ENCODE data around the gene KCNG2.
"Not testable (repeated sequence)": the region's sequence is repeated elsewhere in the genome, so short reads cannot be mapped to it uniquely, and the experiment has no call there.

Gene KCNG2

GRCh38 chr18:79750980-79751571 is 46.7 kb upstream of the KCNG2 start:
- Histone ChIP-seq H2AFZ (ENCODE audit: low read length) (no peak overlapping the region), H3K4me3 (ENCODE audit: low read depth, low read length, poor library complexity, severe bottlenecking) (no peak overlapping the region), H3K36me3 (ENCODE audit: insufficient read depth, low read length) (peaks cover 56% of the 10 kb centered on the region), H3K9me3 (ENCODE audit: low read length) (no peaks in the 10 kb centered on the region), H3K9me2 (ENCODE audit: low read depth, low read length) (no peaks in the 10 kb centered on the region), H3K9ac (ENCODE audit: low read length) (no peak overlapping the region), H3F3A (ENCODE audit: insufficient read depth, low read length) (no peaks in the 10 kb centered on the region), H3K27me3 (ENCODE audit: insufficient read depth, low read length) (no peaks in the 10 kb centered on the region), H3K4me2 (ENCODE audit: low read length) (no peak overlapping the region), H3K4me1 (ENCODE audit: insufficient read depth, low read length, severe bottlenecking) (no peaks in the 10 kb centered on the region), H3K27ac (ENCODE audit: low read depth, low read length, poor library complexity, severe bottlenecking) (no peak overlapping the region), H3K79me2 (ENCODE audit: insufficient read depth, low read length) (no peaks in the 10 kb centered on the region), H4K20me1 (ENCODE audit: insufficient read depth, low read length) (no peaks in the 10 kb centered on the region)
- TF ChIP-seq CTCF (IDR thresholded peaks at IDR 0.05; ENCODE audit: low read length) (no peak), EZH2 (IDR thresholded peaks at IDR 0.05; ENCODE audit: borderline replicate concordance, low read length) (no peak)

- H3K79me2 ChIP-seq (ENCODE audit: insufficient read depth, low read length); H3K27me3 ChIP-seq (ENCODE audit: insufficient read depth, low read length); H3F3A ChIP-seq (ENCODE audit: insufficient read depth, low read length); H3K9me2 ChIP-seq (ENCODE audit: low read depth, low read length); H3K4me3 ChIP-seq (ENCODE audit: low read depth, low read length, poor library complexity, severe bottlenecking); H4K20me1 ChIP-seq (ENCODE audit: insufficient read depth, low read length); H3K4me2 ChIP-seq (ENCODE audit: low read length); H3K27ac ChIP-seq (ENCODE audit: low read depth, low read length, poor library complexity, severe bottlenecking); H2AFZ ChIP-seq (ENCODE audit: low read length); H3K9me3 ChIP-seq (ENCODE audit: low read length); H3K4me1 ChIP-seq (ENCODE audit: insufficient read depth, low read length, severe bottlenecking); H3K9ac ChIP-seq (ENCODE audit: low read length): not testable (repeated sequence)
- H3K36me3 ChIP-seq (ENCODE audit: insufficient read depth, low read length) = peaks cover 48% of the 10 kb centered on the region
Observed at GRCh38 chr18:79751918-79752578, 45.7 kb upstream of the KCNG2 start.

DNA sequence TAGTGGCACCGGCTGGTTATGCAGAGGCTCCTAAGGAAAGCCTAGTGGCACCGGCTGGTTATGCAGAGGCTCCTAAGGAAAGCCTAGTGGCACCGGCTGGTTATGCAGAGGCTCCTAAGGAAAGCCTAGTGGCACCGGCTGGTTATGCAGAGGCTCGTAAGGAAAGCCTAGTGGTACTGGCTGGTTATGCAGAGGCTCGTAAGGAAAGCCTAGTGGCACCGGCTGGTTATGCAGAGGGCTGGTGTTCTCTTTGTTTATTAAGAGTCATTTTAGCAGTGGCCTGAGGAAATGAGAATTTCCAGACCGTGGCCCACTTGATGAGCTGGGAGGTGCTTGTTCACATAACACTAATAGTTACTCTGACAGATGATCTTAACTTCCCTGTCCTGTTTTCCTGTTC is 44.8 kb upstream of the KCNG2 start:
- not testable (repeated sequence) for H3K27me3 ChIP-seq (ENCODE audit: insufficient read depth, low read length); H3K9me3 ChIP-seq (ENCODE audit: low read length); H3K27ac ChIP-seq (ENCODE audit: low read depth, low read length, poor library complexity, severe bottlenecking); H3K4me3 ChIP-seq (ENCODE audit: low read depth, low read length, poor library complexity, severe bottlenecking); H3K9ac ChIP-seq (ENCODE audit: low read length); H3F3A ChIP-seq (ENCODE audit: insufficient read depth, low read length); H3K4me1 ChIP-seq (ENCODE audit: insufficient read depth, low read length, severe bottlenecking); H3K9me2 ChIP-seq (ENCODE audit: low read depth, low read length); H3K4me2 ChIP-seq (ENCODE audit: low read length); H2AFZ ChIP-seq (ENCODE audit: low read length); H4K20me1 ChIP-seq (ENCODE audit: insufficient read depth, low read length); H3K79me2 ChIP-seq (ENCODE audit: insufficient read depth, low read length)
- peaks cover 39% of the 10 kb centered on the region for H3K36me3 ChIP-seq (ENCODE audit: insufficient read depth, low read length)

GRCh38 chr18:79753391-79753851 is 44.3 kb upstream of the KCNG2 start:
- no peak overlapping the region for H3K4me3 ChIP-seq (ENCODE audit: low read depth, low read length, poor library complexity, severe bottlenecking)
- no peak for TF ChIP-seq EZH2 (IDR thresholded peaks at IDR 0.05; ENCODE audit: borderline replicate concordance, low read length)
- TF ChIP-seq CTCF (IDR thresholded peaks at IDR 0.05; ENCODE audit: low read length) = no peak

More at GRCh38 chr18:79753391-79753851, 44.3 kb upstream of the KCNG2 start:
- Histone ChIP-seq H3K9me2 (ENCODE audit: low read depth, low read length) (no peaks in the 10 kb centered on the region), H4K20me1 (ENCODE audit: insufficient read depth, low read length) (no peaks in the 10 kb centered on the region), H3K9me3 (ENCODE audit: low read length) (no peaks in the 10 kb centered on the region), H3K27me3 (ENCODE audit: insufficient read depth, low read length) (no peaks in the 10 kb centered on the region), H3K9ac (ENCODE audit: low read length) (no peak overlapping the region), H3K4me1 (ENCODE audit: insufficient read depth, low read length, severe bottlenecking) (no peaks in the 10 kb centered on the region), H3K4me2 (ENCODE audit: low read length) (no peak overlapping the region), H3F3A (ENCODE audit: insufficient read depth, low read length) (no peaks in the 10 kb centered on the region), H2AFZ (ENCODE audit: low read length) (no peak overlapping the region), H3K36me3 (ENCODE audit: insufficient read depth, low read length) (peaks cover 39% of the 10 kb centered on the region), H3K27ac (ENCODE audit: low read depth, low read length, poor library complexity, severe bottlenecking) (no peak overlapping the region), H3K79me2 (ENCODE audit: insufficient read depth, low read length) (no peaks in the 10 kb centered on the region)
